ENCODE results near the gene CCDC172. TPM values are rescaled to one million over a fixed set of nuclear protein-coding genes. Genes with fewer than 3 reads are reported as not detected.
"Not testable (repeated sequence)": the region's sequence is repeated elsewhere in the genome, so short reads cannot be mapped to it uniquely, and the experiment has no call there.

Gene CCDC172
- total and polyA plus RNA-seq, 2 of the 8 experiments (the other 6 are each of a cell fraction or from before 2014, with no cell fraction given) = 1.1 to 3.6 TPM

DNA sequence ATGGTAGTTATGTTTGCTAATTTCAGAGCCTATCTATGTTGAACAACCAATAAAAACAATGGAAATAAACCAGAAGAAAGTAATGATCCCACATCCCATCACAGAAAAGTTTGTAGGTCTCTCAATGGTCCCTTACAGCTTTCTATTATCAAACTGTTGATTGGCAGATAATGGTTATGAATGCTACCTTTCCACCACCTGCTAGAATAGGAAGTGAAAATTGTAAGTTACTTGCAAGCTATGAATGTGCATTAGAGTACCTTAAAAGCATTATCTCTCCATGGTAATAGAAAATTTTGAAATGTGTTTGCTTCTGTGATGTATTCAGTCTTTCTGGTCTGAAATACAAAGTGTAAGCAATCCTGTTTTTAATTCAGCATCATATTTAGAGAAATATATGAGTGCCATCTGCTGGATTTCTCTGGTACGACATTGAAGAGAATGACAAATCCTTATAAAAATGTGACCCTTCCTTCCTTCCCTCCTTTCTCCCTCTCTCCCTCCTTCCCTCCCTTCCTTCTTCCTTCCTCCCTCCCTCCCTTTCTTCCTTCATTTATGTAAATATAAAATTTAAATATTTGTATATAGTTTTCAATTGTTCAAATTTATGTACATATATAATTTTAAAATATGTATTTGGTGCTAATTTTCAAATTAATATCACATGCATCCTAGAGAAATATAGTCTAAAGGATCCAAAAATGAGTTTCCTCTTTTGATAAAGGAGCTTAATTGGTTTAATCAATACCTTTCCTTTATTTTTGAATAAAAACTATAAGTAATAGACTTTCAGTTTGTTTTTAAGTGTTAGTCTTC lies 62.0 kb downstream of the CCDC172 start (continued):
- peak; percentile 64 to 77 for TF ChIP-seq RAD21 (IDR thresholded peaks at IDR 0.05 in 1 of 2, conservative IDR thresholded peaks at IDR 0.05 in 1 of 2; ENCODE audit: low read depth in 2 of 2, low read length in 2 of 2)
- no peak for TF ChIP-seq KDM4A (IDR thresholded peaks at IDR 0.05; ENCODE audit: low read depth, low read length, severe bottlenecking)
- TF ChIP-seq, protein P1, sequence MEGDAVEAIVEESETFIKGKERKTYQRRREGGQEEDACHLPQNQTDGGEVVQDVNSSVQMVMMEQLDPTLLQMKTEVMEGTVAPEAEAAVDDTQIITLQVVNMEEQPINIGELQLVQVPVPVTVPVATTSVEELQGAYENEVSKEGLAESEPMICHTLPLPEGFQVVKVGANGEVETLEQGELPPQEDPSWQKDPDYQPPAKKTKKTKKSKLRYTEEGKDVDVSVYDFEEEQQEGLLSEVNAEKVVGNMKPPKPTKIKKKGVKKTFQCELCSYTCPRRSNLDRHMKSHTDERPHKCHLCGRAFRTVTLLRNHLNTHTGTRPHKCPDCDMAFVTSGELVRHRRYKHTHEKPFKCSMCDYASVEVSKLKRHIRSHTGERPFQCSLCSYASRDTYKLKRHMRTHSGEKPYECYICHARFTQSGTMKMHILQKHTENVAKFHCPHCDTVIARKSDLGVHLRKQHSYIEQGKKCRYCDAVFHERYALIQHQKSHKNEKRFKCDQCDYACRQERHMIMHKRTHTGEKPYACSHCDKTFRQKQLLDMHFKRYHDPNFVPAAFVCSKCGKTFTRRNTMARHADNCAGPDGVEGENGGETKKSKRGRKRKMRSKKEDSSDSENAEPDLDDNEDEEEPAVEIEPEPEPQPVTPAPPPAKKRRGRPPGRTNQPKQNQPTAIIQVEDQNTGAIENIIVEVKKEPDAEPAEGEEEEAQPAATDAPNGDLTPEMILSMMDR (IDR thresholded peaks at IDR 0.05; ENCODE audit: control extremely low read depth in 1 of 3, insufficient read depth in 1 of 3, low read depth in 1 of 3, low read length in 3 of 3) = peak in 1 of 3 experiments; percentile 54; a peak in 2 of 4 replicates
- TF ChIP-seq ASH2L (IDR thresholded peaks at IDR 0.05; ENCODE audit: low read length) = no peak

DNA sequence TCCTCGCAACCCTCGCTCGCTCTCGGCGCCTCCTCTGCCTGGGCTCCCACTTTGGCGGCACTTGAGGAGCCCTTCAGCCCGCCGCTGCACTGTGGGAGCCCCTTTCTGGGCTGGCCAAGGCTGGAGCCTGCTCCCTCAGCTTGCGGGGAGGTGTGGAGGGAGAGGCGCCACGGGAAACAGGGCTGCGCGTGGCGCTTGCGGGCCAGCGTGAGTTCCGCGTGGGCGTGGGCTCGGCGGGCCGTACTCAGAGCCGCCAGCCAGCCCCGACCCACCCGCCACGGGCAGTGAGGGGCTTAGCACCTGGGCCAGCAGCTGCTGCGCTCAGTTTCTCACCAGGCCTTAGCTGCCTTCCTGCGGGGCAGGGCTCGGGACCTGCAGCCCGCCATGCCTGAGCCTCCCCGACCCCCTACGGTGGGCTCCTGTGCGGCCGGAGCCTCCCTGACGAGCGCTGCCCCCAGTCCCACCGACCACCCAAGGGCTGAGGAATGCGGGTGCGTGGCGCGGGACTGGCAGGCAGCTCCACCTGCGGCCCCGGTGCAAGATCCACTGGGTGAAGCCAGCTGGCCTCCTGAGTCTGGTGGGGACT lies 69.1 kb downstream of the CCDC172 start:
- H3K56ac ChIP-seq (replicated peaks; ENCODE audit: insufficient read length, low read depth, low read length); H3K36me3 ChIP-seq (ENCODE audit: control insufficient read depth in 2 of 4, insufficient read depth in 4 of 4, low read length in 3 of 4); H2BK20ac ChIP-seq (ENCODE audit: low read length); H3K18ac ChIP-seq (ENCODE audit: extremely low read depth, low read length); H3K27ac ChIP-seq (ENCODE audit: low read depth, low read length); H2BK120ac ChIP-seq (replicated peaks; ENCODE audit: low read depth, low read length); H2BK5ac ChIP-seq (ENCODE audit: low read depth, low read length); H3K27me3 ChIP-seq (replicated peaks in 1 of 4; ENCODE audit: control insufficient read depth in 3 of 4, extremely low read depth in 1 of 4, insufficient read depth in 3 of 4, low read length in 3 of 4); H3K9ac ChIP-seq (replicated peaks in 1 of 4; ENCODE audit: extremely low read depth in 1 of 4, low read depth in 3 of 4, low read length in 3 of 4); H3K23ac ChIP-seq (ENCODE audit: insufficient read length); H2BK15ac ChIP-seq (ENCODE audit: low read length); H3K9me3 ChIP-seq (ENCODE audit: insufficient read depth in 2 of 2, low read depth in 1 of 2, low read length in 1 of 2); H2AFZ ChIP-seq (ENCODE audit: low read length); H3K4me2 ChIP-seq (ENCODE audit: insufficient read depth in 1 of 2, low read depth in 2 of 2, low read length in 2 of 2); H3K79me2 ChIP-seq (ENCODE audit: control insufficient read depth in 1 of 2, insufficient read depth in 2 of 2, low read length in 2 of 2); DNase-seq (ENCODE audit: low read depth in 1 of 2, low spot score in 2 of 2); H4K8ac ChIP-seq (ENCODE audit: extremely low read depth, insufficient read depth, low read length); H2AK5ac ChIP-seq (ENCODE audit: low read depth, low read length); H3K4me1 ChIP-seq (replicated peaks in 1 of 4; ENCODE audit: control insufficient read depth in 3 of 4, insufficient read depth in 4 of 4, low read length in 3 of 4); H3K4me3 ChIP-seq (ENCODE audit: extremely low read depth in 1 of 4, insufficient read depth in 2 of 4, low read depth in 3 of 4, low read length in 4 of 4); H3K14ac ChIP-seq (ENCODE audit: insufficient read length); H4K20me1 ChIP-seq (replicated peaks in 1 of 2; ENCODE audit: control insufficient read depth in 1 of 2, insufficient read depth in 2 of 2, low read length in 2 of 2); H4K91ac ChIP-seq (replicated peaks; ENCODE audit: insufficient read length, low read length); H4K5ac ChIP-seq (ENCODE audit: insufficient read length, low read depth, low read length); H3K23me2 ChIP-seq (ENCODE audit: low read depth, low read length); FAIRE-seq; POLR2A ChIA-PET (ENCODE audit: partially characterized antibody); H3K4ac ChIP-seq (replicated peaks; ENCODE audit: insufficient read length, low read depth, low read length); H2BK12ac ChIP-seq (ENCODE audit: low read depth, low read length); H3K79me1 ChIP-seq (ENCODE audit: low read depth, low read length): not testable (repeated sequence)
- CTCF ChIA-PET (ENCODE audit: partially characterized antibody) = interaction anchor here (0.6 to 1.7 kb wide), 2 partner anchors 22 to 160 kb away, joined by 3 to 4 read pairs; no protein-coding TSS in a partner anchor
- 97% methylated on average over 27 of the region's 43 CpGs; no CpG with 5 or more reads in 1 of the 2 experiments for WGBS, 2 experiments (ENCODE audit: extremely low coverage in 1 of 2, insufficient coverage in 1 of 2, insufficient read length in 1 of 2, insufficient replicate concordance in 2 of 2, low coverage in 1 of 2, low lambda C conversion rate in 2 of 2, missing lambda C conversion rate in 1 of 2)
